ENCODE results near the gene SEC22A. TPM values are rescaled to one million over a fixed set of nuclear protein-coding genes. Genes with fewer than 3 reads are reported as not detected.
A peak's percentile ranks its signal among the peaks of the same experiment; 100 is the strongest.

SEC22A gene
- total RNA-seq, 2 experiments from 2014 or later = 19.6 to 21.5 TPM

DNA sequence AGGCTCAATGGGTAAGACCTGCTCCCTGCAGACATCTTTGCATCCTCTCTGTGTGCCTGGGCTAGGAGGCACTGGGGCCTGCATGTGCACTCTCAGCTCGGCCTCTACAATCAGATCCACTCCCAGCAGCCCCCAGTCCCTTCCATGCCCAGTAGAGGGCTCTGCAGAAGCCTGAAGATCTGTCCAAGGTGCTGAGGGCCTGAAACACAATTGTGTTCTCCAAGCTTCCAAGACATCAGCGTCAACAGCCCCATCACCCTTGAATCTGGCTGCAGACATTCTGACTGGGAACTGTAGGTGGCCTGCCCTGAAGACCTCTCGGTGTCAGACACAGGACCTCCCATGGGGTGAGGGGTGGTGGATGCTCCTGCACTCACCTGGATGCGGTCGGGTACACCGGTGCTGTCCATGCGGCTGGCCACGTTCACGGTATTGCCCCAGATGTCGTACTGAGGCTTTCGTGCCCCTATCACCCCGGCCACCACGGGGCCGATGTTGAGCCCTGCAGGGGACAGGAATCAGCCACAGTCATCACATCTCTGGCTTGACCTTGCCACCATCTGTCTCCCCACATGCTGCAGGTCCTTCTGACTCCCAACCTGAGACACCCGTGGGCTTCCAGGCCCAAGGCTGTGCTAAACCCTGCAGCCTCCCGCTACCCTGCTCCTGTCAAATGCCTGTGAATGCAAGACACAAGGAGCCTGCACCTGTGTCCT lies 84.7 kb downstream of the SEC22A start:
- H3K27ac Mint-ChIP-seq = no peak overlapping the region

DNA sequence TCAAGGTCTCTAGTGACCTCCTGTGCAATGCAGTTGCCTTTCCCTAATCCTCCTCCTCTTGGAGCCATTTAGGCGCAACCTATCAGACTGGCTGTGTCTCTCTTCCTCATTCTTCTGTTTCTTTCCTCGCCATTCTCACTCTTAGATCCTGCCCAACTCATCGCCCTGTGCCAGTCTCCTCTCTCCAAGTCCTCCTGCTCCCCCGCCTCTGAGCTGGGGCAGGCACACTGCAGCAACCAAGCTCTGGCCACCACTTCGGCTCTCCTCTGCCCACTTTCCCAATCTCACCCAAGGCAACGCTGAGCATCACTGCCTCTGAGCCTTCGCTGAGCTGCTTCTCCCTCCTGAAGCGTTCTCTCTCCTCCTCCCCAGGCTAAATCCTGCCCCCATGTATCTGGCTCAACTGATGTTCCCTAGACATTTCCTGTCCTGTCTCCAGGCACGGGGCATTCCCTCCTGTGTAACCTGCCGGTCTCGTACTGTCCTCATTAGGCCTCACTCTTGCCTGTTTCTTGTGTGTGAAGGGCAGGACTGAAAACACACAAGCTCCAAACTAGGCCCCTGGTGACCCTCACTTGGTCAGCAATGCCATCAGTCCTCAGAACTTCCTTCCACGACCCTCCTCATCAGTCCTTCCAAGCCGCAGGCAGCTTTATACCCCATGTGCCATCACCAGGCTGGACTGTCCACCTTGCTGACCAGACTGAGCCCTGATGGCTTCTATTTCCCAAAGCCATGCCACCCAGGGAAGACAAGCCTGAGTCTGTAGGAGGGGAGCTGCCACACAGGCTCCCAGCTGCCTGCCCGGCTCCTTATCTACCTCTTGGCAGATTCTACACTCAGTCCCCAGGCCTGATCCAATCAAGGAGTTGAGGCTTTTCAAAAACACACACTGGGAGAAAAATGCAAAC lies 85.6 kb downstream of the SEC22A start:
- Mint-ChIP-seq H3K9me3 (no peaks in the 10 kb centered on the region), H3K4me3 (no peak overlapping the region), H3K4me1 (ENCODE audit: low read depth) (no peaks in the 10 kb centered on the region), H3K27me3 (peaks cover 2% of the 10 kb centered on the region), H3K27ac (no peak overlapping the region), H3K36me3 (no peaks in the 10 kb centered on the region)
- DNase-seq = no peak
- ChIA-PET POLR2A (no interaction called here), CTCF (interaction anchor here (0.7 kb wide), 1 partner anchor 19 kb away, joined by 3 read pairs; no protein-coding TSS in a partner anchor)
- intact Hi-C loops (cut with micrococcal nuclease) = no loop called here

More for the DNA sequence above, 84.7 kb downstream of the SEC22A start:
- intact Hi-C loops (cut with micrococcal nuclease) = no loop called here
- no peaks in the 10 kb centered on the region for H3K4me1 Mint-ChIP-seq (ENCODE audit: low read depth)
- H3K36me3 Mint-ChIP-seq = no peaks in the 10 kb centered on the region
- DNase-seq = peak; percentile 55
- H3K27me3 Mint-ChIP-seq = peaks cover 2% of the 10 kb centered on the region
- H3K4me3 Mint-ChIP-seq = no peak overlapping the region
- ChIA-PET CTCF (interaction anchor here (1.4 to 1.5 kb wide), 2 partner anchors 14 to 18 kb away, joined by 3 to 5 read pairs; no protein-coding TSS in a partner anchor), POLR2A (no interaction called here)
- no peaks in the 10 kb centered on the region for H3K9me3 Mint-ChIP-seq

DNA sequence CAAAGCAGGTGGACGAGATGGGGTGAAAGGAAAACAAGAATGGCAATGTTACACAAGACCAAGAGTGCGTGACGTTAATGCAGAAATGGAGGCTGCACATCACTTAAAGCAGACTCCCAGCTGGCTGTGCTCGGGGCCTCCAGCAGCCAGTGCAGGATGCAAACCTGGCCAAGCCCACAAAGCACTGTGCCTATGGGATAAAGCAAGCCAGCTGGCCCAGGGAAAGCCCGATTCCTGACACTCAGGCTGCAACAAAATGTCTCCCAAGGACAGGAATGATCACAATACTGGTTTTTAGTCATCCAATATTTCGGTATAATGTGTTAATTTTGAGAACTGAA lies 86.2 kb downstream of the SEC22A start:
- H3K27ac Mint-ChIP-seq = no peak overlapping the region
- H3K4me3 Mint-ChIP-seq = no peak overlapping the region
- intact Hi-C loops (cut with micrococcal nuclease) = no loop called here
- H3K27me3 Mint-ChIP-seq = peaks cover 2% of the 10 kb centered on the region
- no peak for DNase-seq
- H3K36me3 Mint-ChIP-seq = no peaks in the 10 kb centered on the region
- H3K4me1 Mint-ChIP-seq (ENCODE audit: low read depth) = no peaks in the 10 kb centered on the region
- POLR2A ChIA-PET = no interaction called here
- H3K9me3 Mint-ChIP-seq = no peaks in the 10 kb centered on the region
- CTCF ChIA-PET = interaction anchor here (0.7 kb wide), 1 partner anchor 19 kb away, joined by 3 read pairs; no protein-coding TSS in a partner anchor

DNA sequence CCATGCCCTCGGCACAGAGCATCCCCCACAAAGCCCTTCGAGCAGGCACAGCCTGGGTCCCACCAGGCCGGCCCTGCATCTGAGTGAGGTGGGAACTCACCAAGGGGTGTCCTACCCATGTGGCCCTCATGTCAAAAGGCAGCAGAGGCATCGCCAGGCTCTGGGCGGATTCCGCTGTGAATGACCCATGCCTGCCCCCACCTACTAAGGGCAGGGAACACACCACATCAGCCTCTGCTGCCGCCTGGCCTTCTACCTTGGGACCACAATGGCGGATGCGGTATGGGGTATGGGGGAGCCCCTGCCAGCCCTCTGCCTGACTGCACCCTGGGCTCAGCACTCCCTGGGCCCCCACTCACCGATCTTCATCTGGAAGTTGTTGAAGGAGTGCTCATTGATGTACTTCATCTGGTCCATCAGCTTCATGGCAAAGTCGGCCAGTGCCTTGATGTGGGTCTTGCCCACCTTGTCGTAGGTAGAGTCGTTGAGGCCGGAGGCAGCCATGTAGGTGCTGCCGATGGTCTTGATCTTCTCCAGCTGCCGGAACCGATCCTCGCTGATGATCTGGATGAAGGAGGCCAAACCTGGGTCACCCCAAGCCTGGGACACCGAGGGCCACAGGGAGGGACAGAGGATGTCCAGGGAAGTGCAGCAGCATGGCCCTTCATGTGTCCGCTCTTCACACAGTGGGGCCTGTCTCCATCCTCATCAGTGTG lies 87.8 kb downstream of the SEC22A start:
- peaks cover 2% of the 10 kb centered on the region for H3K27me3 Mint-ChIP-seq
- intact Hi-C loops (cut with micrococcal nuclease) = no loop called here
- H3K36me3 Mint-ChIP-seq = no peaks in the 10 kb centered on the region
- ChIA-PET CTCF (no interaction called here), POLR2A (no interaction called here)
- no peak overlapping the region for H3K4me3 Mint-ChIP-seq
- no peaks in the 10 kb centered on the region for H3K4me1 Mint-ChIP-seq (ENCODE audit: low read depth)
- H3K27ac Mint-ChIP-seq = no peak overlapping the region
- no peaks in the 10 kb centered on the region for H3K9me3 Mint-ChIP-seq
- no peak for DNase-seq

DNA sequence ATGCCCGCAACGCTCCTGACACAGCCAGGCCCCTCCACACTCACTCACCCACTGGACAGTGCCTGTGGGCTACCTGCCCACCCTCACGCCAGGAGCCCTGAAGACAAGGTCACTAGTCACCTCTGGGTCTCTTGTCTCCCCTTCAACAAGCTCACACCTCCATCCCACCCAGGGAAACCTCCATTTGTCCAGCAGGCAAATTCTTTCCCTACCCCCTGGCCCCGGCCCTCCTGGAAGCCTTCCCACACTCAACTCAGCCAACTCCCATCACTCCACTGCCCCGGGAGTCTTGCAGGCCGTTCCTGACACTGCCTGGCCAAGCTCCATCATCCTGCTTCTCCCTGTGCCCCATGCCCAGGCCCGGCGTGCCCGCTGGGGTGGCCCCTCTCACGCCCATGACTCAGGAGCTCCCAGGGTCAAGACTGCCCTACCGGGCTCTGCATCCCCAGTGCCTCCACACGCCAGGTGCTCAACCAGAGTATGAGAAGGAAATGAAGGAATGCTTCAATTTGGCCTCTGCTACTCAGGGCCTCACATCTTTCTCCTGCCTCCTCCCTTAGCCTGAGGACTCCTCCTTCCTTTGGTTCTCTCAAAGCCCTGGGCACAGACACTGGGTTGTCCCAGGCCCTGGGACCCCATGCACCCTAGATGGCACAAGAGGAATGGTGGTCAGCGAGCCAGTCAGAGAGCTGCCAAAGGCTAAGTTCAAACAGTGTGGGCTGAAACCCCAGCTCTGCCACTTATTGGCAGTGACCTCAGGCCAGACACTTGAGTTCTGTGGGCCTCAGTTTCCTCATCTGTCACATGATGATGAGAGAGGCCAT lies 88.6 kb downstream of the SEC22A start:
- Mint-ChIP-seq H3K36me3 (no peaks in the 10 kb centered on the region), H3K4me1 (ENCODE audit: low read depth) (no peaks in the 10 kb centered on the region), H3K9me3 (no peaks in the 10 kb centered on the region), H3K27me3 (peaks cover 2% of the 10 kb centered on the region), H3K4me3 (no peak overlapping the region), H3K27ac (no peak overlapping the region)
- CTCF ChIA-PET = no interaction called here
- POLR2A ChIA-PET = no interaction called here
- intact Hi-C loops (cut with micrococcal nuclease) = no loop called here
- no peak for DNase-seq

DNA sequence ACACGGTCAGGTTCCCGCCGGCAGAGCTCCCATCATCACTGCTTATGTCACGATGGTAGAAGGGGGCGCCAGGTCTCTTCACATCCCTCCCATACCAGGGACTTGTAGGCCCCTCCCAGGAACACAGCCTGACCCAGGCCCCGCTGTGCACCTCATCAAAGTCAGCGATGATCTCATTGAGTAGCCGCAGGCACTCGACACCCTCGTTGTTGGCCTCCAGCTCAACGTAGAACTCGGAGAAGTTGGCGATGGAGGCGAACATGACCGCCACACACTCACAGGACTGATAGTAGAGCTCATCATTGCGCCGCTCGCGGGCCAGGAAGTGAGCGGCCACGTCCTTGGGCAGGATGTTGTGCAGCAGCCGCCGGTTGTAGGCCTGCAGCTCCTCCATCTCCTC lies 89.2 kb downstream of the SEC22A start:
- ChIA-PET POLR2A (no interaction called here), CTCF (no interaction called here)
- Mint-ChIP-seq H3K4me1 (ENCODE audit: low read depth) (no peaks in the 10 kb centered on the region), H3K27me3 (peaks cover 2% of the 10 kb centered on the region), H3K36me3 (no peaks in the 10 kb centered on the region), H3K9me3 (no peaks in the 10 kb centered on the region), H3K27ac (no peak overlapping the region), H3K4me3 (no peak overlapping the region)
- intact Hi-C loops (cut with micrococcal nuclease) = no loop called here
- DNase-seq = peak; percentile 4

DNA sequence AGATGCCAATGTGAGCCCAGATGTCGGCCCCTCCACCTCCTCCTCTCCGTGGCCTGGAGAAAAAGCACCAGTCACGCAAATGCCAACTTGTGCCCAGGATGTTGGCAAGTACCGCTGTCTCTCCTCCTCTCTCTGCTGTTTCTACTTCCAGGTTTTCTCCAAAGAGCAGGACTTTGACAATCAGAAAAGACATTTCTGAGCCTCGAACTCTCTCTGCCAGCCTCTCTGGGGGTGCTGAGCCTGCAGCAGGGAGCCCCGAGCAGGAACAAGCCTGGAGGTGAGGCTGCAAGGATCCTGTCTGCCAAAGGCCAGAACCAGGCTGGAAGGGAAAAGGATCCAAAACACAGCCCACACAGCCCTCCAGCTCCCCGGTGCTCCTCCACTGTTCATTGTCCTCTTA lies 89.7 kb downstream of the SEC22A start:
- CTCF ChIA-PET = no interaction called here
- DNase-seq = no peak
- H3K4me3 Mint-ChIP-seq = no peak overlapping the region

DNA sequence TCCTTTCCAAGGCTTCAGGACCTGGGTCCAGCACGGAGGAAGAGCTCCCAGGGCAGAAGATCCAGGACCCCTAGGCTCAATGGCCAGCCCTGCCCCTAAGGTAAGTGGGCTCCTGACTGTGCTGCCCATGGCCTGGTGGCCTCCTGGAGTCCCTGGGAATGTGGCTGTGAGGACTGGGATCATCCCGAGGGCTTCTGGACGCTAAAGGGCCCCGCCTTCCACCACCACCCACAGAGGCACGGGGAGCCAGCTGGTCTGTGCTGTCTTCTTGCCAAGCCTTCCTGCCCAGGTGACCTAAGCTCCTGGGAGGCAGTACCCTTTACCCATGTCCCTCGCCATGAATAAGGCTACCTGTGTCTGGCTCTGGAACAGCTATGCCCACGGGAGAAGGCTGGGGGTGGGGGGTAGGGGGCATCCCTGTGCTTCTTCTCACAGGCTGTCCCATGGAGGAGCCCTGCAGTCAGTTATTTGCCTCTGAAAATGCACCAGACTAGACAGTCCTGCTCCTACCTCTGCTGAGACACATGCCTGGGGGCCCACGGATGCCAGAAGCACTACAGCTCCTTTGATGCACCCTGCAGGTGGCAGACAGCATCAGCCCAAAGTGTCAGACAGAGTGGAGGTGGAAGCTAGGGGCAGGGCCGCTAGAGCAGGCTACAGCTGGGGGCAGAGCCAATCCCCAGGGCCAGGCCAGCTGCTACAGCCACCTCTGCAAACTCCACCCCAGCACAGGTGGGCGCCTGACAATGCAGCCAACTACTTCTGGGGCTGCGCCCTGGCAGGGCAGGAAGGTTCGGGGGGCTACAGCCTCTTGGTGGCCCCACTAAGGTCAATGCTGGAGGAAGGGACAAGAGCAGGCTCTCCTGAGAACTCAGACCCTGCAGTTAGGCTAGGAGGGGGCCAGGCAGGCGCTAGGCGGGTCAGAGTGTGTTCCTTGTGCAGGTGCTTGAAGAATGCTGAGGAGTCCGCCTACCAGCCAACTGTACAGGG lies 90.9 kb downstream of the SEC22A start:
- Mint-ChIP-seq H3K4me1 (ENCODE audit: low read depth) (no peaks in the 10 kb centered on the region), H3K27ac (no peak overlapping the region), H3K27me3 (peaks cover 2% of the 10 kb centered on the region), H3K36me3 (no peaks in the 10 kb centered on the region), H3K4me3 (no peak overlapping the region), H3K9me3 (no peaks in the 10 kb centered on the region)
- ChIA-PET POLR2A (no interaction called here), CTCF (no interaction called here)
- DNase-seq = peak; percentile 3
- intact Hi-C loops (cut with micrococcal nuclease) = no loop called here

More for the DNA sequence above, 89.7 kb downstream of the SEC22A start:
- no peaks in the 10 kb centered on the region for H3K36me3 Mint-ChIP-seq
- no peaks in the 10 kb centered on the region for H3K9me3 Mint-ChIP-seq
- POLR2A ChIA-PET = no interaction called here
- no peaks in the 10 kb centered on the region for H3K4me1 Mint-ChIP-seq (ENCODE audit: low read depth)
- H3K27ac Mint-ChIP-seq = no peak overlapping the region
- H3K27me3 Mint-ChIP-seq = peaks cover 2% of the 10 kb centered on the region
- intact Hi-C loops (cut with micrococcal nuclease) = no loop called here

DNA sequence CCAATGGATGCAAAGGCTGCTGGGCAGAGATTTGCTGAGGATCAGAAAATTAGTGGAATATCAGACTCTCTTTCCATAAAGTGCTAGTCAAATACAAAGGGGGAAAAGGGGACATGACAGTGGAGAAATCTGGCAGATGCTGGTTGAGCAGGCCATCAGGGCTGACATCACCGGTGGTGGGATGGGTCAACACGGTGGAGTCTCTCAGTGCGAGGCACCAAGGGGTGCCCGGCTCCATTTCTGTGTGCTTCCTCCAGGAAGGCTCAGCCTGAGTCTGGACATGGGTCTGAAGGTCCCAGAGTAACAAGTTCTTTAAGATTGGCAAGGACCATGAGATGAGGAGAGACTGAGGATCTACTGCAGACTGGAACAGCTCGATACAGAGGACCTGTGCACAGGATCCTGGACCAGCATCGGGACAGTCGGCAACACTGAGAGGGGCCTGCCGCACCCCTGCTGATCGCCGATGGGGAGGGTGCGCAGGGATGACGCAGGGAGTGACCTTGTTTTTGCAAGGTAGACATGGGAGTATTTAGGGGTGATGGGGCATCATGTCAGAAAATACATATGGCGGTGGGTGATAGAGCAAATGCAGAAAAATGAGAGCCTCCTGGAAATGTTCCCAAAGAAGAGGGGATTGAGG lies 92.7 kb downstream of the SEC22A start:
- Mint-ChIP-seq H3K9me3 (no peaks in the 10 kb centered on the region), H3K27ac (no peak overlapping the region), H3K36me3 (no peaks in the 10 kb centered on the region), H3K27me3 (peaks cover 2% of the 10 kb centered on the region), H3K4me1 (ENCODE audit: low read depth) (no peaks in the 10 kb centered on the region), H3K4me3 (no peak overlapping the region)
- POLR2A ChIA-PET = no interaction called here
- CTCF ChIA-PET = no interaction called here
- intact Hi-C loops (cut with micrococcal nuclease) = no loop called here
- peak; percentile 3 for DNase-seq

DNA sequence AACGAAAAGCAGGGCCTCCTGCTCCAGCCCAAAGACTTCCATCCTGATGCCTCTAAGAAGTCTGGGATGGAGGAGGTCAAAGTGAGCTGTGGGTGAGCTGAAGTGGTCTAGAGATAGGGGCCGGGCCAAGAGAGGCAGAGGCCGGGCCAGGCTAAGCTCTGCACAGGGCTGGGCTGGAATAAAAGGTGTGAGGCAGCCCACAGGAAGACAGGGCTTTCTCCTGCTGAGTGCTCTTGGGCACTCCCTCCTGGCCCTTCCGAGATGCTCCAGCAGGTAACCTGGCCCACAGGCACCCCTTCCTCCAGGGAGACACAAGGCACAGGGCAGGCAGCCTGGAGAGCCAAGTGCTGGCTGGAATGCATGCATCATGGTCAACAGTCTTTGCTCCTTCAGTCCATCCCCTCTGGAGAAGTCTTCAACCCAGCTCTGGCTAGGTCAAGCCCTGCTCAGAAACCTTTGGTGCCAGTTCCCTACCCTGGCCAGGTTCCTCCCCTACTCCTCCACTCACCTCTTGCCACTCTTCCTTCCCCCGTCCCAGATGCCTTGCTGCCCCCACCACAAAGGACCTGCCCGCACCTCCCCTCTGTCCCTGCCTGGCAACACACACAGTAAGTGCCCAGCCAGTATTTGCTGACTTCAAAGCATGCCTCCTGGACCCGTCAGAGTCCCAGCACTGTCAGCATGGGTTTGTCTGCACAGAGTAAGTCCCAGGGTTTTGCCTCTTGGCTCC lies 93.6 kb downstream of the SEC22A start:
- no peaks in the 10 kb centered on the region for H3K27me3 Mint-ChIP-seq
- intact Hi-C loops (cut with micrococcal nuclease) = no loop called here
- H3K4me1 Mint-ChIP-seq (ENCODE audit: low read depth) = no peaks in the 10 kb centered on the region
- H3K4me3 Mint-ChIP-seq = no peak overlapping the region
- no peaks in the 10 kb centered on the region for H3K9me3 Mint-ChIP-seq
- H3K27ac Mint-ChIP-seq = no peak overlapping the region
- H3K36me3 Mint-ChIP-seq = no peaks in the 10 kb centered on the region
- CTCF ChIA-PET = no interaction called here
- DNase-seq = no peak
- POLR2A ChIA-PET = no interaction called here
